HepG2 (cell line): ENCODE measurements around the gene TENT5A. TPM values are rescaled to one million over a fixed set of nuclear protein-coding genes. Genes with fewer than 3 reads are reported as not detected.
A peak's percentile ranks its signal among the peaks of the same experiment; 100 is the strongest.

Experiments
- AFF4 ChIP-seq: sonication (generic); formaldehyde crosslinking; IDR thresholded peaks from 2 replicates; pipeline ENCODE4 v1.4.0; 2020; ENCODE audit warnings: missing genetic modification reagents
- ATF7 ChIP-seq, 2 experiments: fragments of 450-650 bp in 1 of 2; sonication (generic) in 1 of 2; formaldehyde crosslinking in 1 of 2; IDR thresholded peaks; 2 replicates each; pipeline versions ENCODE4 v1.4.0 to v1.6.1; 2016 to 2020; ENCODE audit warnings: antibody characterized with exemption in 1 of 2, mild to moderate bottlenecking in 1 of 2, missing genetic modification reagents in 1 of 2
- RBAK ChIP-seq: sonication (generic); formaldehyde crosslinking; IDR thresholded peaks from 2 replicates; pipeline ENCODE4 v1.5.1; 2020; ENCODE audit warnings: mild to moderate bottlenecking, missing genetic modification reagents
- SIX4 ChIP-seq: sonication (generic); formaldehyde crosslinking; IDR thresholded peaks from 2 replicates; pipeline ENCODE4 v1.4.0; 2020; ENCODE audit warnings: missing genetic modification reagents
- ZNF142 ChIP-seq: sonication (generic); formaldehyde crosslinking; IDR thresholded peaks from 2 replicates; pipeline ENCODE4 v1.4.0; 2020; ENCODE audit warnings: missing genetic modification reagents
- ZNF260 ChIP-seq: sonication (generic); formaldehyde crosslinking; IDR thresholded peaks from 2 replicates; pipeline ENCODE4 v1.4.0; 2020; ENCODE audit warnings: missing genetic modification reagents, low read depth, mild to moderate bottlenecking, borderline replicate concordance
- ZNF3 ChIP-seq: IDR thresholded peaks from 2 replicates; pipeline ENCODE4 v1.7.0; 2017; ENCODE audit warnings: inconsistent platforms
- ZNF407 ChIP-seq: sonication (generic); formaldehyde crosslinking; IDR thresholded peaks from one replicate; pipeline ENCODE4 v1.5.1; 2020; ENCODE audit warnings: mild to moderate bottlenecking, missing genetic modification reagents; ENCODE audit errors: not compliant biosample characterization
- ZSCAN25 ChIP-seq: sonication (generic); formaldehyde crosslinking; IDR thresholded peaks from 2 replicates; pipeline ENCODE4 v1.8.0; 2022; ENCODE audit warnings: mild to moderate bottlenecking, missing genetic modification reagents
- polyA plus RNA-seq, 8 experiments: library from polyadenylated mRNA; depleted of rRNA in 3 of 8; stranded (reverse) in 7 of 8; unstranded in 1 of 8; fragments of >200 nt; fragmentation: Illumina TruSeq in 4 of 8; extraction: Trizol in 4 of 8; gene quantifications; 2 replicates each; pipeline versions ENCODE4 v1.2.1 to v1.2.3, GENCODE V29; 2011 to 2016; ENCODE audit warnings: low read depth in 4 of 8, missing spikeins in 1 of 8, mixed read lengths in 1 of 8; ENCODE audit not compliant: insufficient read depth in 1 of 8
- total RNA-seq, 5 experiments: library from RNA; depleted of rRNA; stranded (reverse); fragments of >200 nt; fragmentation: Illumina TruSeq; extraction: Trizol; gene quantifications; 2 replicates each; pipeline ENCODE4 v1.2.3, GENCODE V29; 2016; ENCODE audit warnings: low read depth in 1 of 5

The TENT5A gene
- total and polyA plus RNA-seq, 2 of the 13 experiments (the other 11 are each of a cell fraction or from before 2014, with no cell fraction given): 8.0 to 13.8 TPM

- no peak for TF ChIP-seq AFF4
- no peak for TF ChIP-seq ZNF260 (CRISPR knock-in tag)
- TF ChIP-seq ATF7 (IDR thresholded peaks at IDR 0.05): no peak
- TF ChIP-seq ATF7 (CRISPR knock-in tag; IDR thresholded peaks at IDR 0.05): no peak
- no peak for TF ChIP-seq ZNF3
- no peak for TF ChIP-seq ZSCAN25
- no peak for TF ChIP-seq ZNF142 (CRISPR knock-in tag)
- TF ChIP-seq ZNF407 (CRISPR knock-in tag): no peak
- TF ChIP-seq RBAK (CRISPR knock-in tag): no peak
- peak; percentile 54; the same call in 1 of the 2 replicates for TF ChIP-seq SIX4 (CRISPR knock-in tag)
These were observed 14.1 kb upstream of the TENT5A start (continued) for GRCh38 chr6:81766482-81767069.
